ENCODE data around the gene PITPNM2. TPM values are rescaled to one million over a fixed set of nuclear protein-coding genes. Genes with fewer than 3 reads are reported as not detected.

The PITPNM2 gene
- total and polyA plus RNA-seq, 2 experiments from 2014 or later: 0.82 to 3.0 TPM

- TF ChIP-seq, protein P1, sequence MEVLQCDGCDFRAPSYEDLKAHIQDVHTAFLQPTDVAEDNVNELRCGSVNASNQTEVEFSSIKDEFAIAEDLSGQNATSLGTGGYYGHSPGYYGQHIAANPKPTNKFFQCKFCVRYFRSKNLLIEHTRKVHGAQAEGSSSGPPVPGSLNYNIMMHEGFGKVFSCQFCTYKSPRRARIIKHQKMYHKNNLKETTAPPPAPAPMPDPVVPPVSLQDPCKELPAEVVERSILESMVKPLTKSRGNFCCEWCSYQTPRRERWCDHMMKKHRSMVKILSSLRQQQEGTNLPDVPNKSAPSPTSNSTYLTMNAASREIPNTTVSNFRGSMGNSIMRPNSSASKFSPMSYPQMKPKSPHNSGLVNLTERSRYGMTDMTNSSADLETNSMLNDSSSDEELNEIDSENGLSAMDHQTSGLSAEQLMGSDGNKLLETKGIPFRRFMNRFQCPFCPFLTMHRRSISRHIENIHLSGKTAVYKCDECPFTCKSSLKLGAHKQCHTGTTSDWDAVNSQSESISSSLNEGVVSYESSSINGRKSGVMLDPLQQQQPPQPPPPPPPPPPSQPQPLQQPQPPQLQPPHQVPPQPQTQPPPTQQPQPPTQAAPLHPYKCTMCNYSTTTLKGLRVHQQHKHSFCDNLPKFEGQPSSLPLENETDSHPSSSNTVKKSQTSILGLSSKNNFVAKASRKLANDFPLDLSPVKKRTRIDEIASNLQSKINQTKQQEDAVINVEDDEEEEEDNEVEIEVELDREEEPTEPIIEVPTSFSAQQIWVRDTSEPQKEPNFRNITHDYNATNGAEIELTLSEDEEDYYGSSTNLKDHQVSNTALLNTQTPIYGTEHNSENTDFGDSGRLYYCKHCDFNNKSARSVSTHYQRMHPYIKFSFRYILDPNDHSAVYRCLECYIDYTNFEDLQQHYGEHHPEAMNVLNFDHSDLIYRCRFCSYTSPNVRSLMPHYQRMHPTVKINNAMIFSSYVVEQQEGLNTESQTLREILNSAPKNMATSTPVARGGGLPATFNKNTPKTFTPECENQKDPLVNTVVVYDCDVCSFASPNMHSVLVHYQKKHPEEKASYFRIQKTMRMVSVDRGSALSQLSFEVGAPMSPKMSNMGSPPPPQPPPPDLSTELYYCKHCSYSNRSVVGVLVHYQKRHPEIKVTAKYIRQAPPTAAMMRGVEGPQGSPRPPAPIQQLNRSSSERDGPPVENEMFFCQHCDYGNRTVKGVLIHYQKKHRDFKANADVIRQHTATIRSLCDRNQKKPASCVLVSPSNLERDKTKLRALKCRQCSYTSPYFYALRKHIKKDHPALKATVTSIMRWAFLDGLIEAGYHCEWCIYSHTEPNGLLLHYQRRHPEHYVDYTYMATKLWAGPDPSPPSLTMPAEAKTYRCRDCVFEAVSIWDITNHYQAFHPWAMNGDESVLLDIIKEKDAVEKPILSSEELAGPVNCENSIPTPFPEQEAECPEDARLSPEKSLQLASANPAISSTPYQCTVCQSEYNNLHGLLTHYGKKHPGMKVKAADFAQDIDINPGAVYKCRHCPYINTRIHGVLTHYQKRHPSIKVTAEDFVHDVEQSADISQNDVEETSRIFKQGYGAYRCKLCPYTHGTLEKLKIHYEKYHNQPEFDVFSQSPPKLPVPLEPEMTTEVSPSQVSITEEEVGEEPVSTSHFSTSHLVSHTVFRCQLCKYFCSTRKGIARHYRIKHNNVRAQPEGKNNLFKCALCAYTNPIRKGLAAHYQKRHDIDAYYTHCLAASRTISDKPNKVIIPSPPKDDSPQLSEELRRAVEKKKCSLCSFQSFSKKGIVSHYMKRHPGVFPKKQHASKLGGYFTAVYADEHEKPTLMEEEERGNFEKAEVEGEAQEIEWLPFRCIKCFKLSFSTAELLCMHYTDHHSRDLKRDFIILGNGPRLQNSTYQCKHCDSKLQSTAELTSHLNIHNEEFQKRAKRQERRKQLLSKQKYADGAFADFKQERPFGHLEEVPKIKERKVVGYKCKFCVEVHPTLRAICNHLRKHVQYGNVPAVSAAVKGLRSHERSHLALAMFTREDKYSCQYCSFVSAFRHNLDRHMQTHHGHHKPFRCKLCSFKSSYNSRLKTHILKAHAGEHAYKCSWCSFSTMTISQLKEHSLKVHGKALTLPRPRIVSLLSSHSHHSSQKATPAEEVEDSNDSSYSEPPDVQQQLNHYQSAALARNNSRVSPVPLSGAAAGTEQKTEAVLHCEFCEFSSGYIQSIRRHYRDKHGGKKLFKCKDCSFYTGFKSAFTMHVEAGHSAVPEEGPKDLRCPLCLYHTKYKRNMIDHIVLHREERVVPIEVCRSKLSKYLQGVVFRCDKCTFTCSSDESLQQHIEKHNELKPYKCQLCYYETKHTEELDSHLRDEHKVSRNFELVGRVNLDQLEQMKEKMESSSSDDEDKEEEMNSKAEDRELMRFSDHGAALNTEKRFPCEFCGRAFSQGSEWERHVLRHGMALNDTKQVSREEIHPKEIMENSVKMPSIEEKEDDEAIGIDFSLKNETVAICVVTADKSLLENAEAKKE (CRISPR knock-in tag; IDR thresholded peaks at IDR 0.05): no peak
- no peak for TF ChIP-seq ETS1 (IDR thresholded peaks at IDR 0.05)
- no peak for TF ChIP-seq STAT1 (IDR thresholded peaks at IDR 0.05; ENCODE audit: unreplicated experiment)
- no peak for TF ChIP-seq EZH2phosphoT487 (IDR thresholded peaks at IDR 0.05; ENCODE audit: unreplicated experiment)
- no peak for TF ChIP-seq ZNF331 (CRISPR knock-in tag; IDR thresholded peaks at IDR 0.05; ENCODE audit: low read depth)
- TF ChIP-seq EZH2 (IDR thresholded peaks at IDR 0.05; ENCODE audit: low read depth, unreplicated experiment): no peak
- no peak for TF ChIP-seq CREB1 (CRISPR knock-in tag; IDR thresholded peaks at IDR 0.05; ENCODE audit: low read depth)
- no peak for TF ChIP-seq REST (IDR thresholded peaks at IDR 0.05; ENCODE audit: unreplicated experiment)
- no peak for TF ChIP-seq JUNB (IDR thresholded peaks at IDR 0.05; ENCODE audit: unreplicated experiment)
- TF ChIP-seq ZNF114 (CRISPR knock-in tag; IDR thresholded peaks at IDR 0.05): no peak
Observed at GRCh38 chr12:123122626-123123025, 28.3 kb downstream of the PITPNM2 start (continued).

Data from GM23338 (cell line).